Stimulated activated CD8-positive, alpha-beta memory T cell treated with anti-CD3 and anti-CD28 coated beads, Interleukin-12 subunit alpha, Interleukin-12 subunit beta, amount 100 ng/mL, for 24 hours (primary cell): Measurements from ENCODE around the gene PDE4D.

Source experiments
- DNase-seq: peaks from one replicate; pipeline ENCODE4 v3.0.0-alpha.2; 2020; ENCODE audit errors: extremely low read depth

Gene PDE4D

DNA sequence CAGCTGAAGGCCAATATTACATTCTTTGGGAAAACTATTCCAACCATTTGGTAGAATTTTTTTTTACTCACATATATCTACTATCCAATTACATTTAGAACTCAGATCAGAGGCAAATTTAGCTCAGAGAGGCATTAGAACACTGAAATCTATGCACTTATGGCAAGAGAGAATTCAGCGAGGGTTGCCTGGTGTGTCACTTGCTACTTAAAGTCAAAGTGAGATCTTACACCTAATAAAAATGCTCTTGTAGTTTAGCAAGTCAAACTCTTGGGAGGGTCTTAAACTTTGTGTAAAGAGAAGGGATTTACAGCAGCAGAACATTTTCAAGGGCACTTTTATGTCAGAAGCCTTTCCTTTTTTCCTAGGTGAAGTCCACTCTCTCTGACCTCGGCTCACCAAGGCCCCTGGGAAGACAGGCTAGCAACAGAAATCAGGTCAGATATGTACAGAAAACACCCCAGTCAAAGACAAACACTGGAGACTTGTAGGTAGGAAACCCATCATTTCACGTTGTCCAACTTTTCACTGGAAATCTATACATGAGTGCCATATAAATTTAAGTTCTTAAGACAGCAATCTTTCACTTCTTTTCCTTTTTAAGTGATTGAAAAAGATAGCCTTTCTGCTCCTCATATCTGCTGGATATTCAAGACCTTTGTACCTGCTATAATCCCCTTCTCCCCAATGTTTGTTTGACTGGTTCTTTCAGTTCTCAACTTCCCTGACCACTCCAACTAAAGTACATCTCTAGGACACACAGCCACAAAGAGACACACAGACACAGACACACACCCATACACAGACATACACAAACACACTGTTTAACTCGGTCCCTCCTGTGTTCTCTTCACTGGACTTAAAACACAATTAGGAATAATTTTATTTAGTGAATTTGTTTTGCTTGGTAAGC, 635.8 kb downstream of the PDE4D start:
- no peak for DNase-seq

DNA sequence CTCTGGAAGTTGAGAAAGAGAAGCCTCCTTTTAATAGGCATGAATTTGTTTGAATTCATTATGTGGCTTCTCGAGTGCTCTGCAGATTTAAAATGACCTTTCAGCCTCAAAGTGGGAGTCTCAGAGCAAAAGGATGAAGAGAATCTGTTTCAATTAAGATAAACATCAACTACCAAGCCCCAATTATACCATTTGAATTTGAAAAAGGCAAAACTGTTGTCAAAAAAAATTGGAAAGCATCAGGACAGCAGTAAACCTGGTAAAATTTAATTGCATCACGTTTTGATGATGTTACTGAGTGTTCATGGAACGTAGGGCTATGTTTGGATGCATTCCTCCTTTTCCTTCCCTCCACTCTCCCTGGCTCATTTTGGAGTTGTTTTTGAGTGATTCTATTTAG, 637.2 kb downstream of the PDE4D start:
- DNase-seq = no peak

DNA sequence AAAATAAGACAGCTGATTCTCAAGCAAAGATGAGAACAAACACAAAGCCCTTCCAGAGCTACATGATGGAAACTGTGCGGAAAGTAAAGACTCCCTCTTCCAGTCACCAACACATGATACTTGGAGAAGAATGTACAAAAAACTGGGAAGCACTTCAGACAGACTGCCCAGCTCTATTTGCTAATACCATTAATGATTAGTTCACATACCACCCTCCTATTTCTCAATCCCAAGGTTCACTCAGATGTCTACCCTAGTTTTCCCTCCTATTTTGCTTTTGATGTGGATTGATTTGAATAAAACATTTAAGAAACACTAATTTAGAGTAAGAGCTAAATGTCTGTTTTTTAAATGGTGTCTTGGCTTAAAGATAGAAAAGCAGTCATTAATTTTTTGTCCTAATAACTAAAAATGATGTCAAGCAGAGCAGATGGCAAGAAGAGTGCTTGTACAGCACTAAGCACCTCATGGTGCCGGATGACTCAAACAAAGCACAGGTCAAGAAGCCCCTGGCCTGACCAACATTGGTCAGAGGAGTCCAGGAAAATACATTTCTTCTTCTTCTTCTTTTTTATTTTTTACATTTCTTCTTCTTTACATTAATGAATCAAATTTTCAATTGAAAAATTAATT, 639.4 kb downstream of the PDE4D start:
- no peak for DNase-seq

DNA sequence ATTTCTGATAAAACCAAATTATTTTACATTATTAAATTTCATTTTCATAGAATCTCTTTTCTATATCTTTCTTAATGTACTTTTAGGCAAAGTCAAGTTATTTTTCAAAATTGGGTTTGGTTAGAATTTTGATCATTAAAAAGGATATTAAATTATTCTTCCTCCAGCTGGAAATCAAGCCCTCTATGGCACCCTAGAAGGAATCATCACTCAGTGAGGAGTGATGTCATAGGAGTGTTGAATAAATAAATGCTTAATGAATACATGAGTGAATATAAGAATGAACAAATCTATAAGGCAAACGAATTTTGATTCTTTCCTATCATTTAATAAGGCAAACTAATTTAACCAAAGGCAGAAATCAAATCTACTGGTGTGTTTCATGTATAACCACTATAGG, 639.9 kb downstream of the PDE4D start:
- no peak for DNase-seq

DNA sequence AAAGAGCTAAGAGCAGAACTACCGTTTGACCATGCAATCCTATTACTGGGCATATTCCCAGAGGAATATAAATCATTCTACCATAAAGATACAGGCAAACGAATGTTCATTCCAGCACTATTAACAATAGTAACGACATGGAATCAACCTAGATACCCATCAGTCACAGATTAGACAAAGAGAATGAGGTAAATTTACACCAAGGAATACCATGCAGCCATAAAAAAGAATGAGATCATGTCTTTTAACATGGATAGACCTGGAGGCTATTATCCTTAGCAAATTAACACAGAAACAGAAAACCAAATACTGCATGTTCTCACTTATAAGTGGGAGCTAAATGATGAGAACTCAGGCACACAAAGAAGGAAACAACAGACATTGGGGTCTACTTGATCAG, 641.9 kb downstream of the PDE4D start:
- DNase-seq = no peak

DNA sequence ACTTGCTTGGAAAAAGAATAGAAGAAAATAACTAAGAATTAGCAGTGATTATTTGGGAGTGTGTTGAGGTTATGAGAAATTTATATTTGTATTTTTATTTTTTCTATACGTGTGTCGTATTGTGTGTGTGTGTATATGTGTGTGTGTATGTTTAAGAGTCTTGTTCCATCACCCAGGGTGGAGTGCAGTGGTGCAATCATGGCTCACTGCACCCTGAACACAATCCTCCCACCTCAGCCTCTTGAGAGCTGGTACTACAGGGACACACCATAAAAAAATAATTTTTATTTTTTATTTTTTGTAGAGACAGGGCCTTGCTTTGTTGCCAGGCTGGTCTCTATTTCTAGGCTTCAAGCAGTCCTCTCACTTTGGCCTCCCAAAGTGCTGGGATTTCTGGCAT, 643.8 kb downstream of the PDE4D start:
- no peak for DNase-seq

DNA sequence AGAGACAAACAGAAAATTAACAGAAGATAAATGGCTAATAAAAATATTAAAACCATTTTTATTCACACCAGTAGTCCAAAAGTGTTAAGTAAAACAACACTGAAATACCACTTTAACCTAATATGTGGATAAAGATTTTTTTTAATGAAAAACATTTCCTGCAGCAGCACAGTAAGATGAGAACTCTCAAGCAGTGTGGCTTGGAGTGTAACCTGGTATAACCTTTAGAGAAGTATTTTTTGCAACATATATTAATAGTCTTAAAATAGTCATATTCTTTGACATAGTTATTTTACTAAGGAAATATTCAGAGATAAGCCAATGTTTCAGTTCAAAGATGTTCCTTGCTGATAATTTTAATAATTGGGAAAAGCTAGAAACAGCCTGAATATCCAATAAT, 644.4 kb downstream of the PDE4D start:
- no peak for DNase-seq

DNA sequence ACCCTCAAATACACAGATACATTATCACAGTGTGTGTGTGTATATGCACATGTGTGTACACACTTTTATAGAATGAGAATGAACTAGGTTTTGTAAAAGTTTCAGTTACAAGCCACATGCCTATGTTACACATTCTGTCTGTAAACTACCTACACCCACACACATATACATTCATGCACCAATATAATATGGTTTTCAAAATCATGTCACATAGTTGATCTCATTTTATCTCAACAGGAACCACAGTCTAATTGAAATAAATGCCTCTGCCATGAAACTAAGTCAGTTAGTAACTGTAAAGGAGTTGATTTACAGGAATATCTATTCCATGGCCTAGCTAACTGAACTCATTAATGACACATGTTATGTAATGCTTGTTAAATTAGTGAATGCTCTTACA, 646.6 kb downstream of the PDE4D start:
- DNase-seq = no peak

DNA sequence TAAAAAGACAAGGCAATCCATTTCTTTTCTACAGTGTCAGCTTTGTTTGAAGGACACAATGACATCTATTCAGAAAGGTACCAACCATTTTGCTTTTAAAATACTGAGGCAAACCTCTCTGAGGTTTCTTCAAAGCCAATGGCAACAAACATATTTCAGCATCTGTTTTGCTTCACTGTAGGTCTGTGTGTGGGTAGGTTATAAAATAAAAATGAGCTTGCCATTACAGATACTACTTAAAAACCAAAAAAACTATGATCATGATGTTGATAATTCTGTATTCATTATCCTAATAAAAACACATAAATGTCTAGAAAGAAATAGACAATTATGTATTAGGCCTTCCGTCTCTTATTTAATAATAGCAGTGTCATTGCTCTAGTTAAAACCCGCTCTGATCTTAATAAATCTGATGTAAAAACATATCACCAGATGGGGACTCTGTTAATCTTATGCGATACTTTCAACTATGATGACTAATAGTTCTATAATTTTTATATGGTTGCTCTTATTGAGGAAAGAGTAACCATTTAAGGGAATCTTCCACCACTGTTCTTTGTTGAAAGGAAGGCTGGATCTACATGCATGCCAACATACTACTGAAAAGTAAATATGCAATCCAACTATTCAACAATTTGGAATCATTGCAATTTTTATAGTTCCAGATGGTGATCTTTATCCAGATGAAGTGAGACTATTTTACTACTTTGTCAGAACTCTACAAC, 647.2 kb downstream of the PDE4D start:
- DNase-seq = no peak

DNA sequence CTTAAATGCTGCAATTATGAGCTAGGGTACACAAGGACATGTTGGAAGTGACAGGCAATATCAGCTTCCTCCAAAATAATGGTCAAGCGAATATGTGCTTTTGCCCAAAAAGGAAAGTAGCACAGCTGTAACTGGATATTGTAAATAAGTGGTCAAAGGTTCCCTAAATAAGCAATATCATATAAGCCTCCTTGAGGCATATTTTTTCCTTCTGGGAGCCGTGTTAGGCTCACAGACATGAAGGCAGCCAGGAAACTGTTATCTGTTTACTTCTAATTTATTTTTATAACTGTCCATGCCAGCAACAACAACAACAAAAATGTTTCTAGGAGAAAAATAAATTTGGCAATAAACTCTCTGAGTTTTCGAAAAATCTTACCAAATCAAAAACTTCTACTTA, 648.3 kb downstream of the PDE4D start:
- no peak for DNase-seq

DNA sequence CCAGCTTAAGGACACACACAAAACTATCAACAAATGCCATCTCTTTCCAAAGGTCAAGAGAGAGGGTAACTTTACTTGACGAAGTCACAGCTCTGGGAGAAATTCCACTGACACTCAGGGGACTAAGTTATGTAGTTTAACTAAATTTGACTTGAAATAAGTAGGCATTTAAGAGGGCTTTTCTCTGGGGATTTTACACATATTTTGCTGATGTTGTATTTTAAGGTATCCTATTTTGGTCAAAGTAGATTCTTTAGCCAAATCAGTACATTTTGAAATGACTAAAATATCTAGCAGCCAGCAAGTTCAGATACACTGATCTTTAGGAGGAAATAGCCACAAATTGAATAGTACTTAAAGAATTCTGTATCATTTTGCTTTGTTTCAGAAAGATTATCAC, 652.0 kb downstream of the PDE4D start:
- DNase-seq = no peak

DNA sequence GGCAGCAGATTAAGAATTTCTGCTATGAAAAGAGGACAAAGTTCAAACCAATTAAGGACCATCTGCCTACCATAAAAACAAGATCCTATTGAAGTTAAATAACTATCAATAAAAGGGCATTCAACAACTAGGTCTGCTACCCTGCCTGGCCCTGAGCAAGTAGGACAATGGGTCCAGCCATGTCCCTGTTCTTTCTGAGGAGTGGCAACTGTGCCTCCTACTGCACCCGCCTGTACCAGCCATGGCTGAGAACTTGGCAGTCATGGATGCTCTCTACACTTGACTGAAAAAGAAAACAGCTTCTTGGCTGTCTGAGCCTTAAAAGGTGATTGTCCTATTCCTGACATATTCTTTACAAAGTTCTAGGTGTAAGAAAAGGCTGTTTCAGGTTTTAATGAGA, 652.4 kb downstream of the PDE4D start:
- no peak for DNase-seq

DNA sequence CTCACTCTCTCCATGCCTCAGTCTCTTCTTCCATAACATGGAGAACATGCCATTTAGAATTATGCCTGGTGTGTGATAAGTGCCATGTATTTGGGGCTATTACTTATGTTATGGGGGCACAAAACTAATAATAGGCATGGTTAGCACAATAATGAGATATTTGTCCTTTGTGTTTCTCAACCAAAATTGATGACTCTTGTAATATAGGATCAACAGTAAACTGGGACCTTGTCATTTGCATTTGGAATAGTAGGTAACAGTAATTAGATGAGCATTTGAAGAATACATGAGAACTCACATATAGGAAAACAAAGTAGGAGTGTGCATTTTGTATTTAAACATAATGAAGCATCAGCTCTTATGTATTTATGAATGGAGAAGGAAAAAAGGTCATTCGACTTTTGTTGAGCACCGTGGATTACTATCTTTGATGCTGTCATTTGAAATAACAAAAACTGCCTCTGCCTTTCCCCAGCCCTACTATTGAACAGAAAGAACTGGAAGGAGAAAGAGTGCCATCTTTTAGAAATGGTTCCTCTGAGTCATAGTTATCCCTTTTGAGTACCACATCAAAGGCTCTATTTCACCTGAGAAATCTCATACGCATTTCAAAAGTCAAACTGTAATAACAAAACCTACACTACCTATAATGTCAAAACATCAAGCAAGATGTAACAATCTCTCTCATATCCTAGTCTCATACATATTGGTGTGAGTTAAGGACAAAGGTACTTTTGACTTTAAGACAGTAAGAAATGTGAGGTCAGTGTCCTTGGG, 655.2 kb downstream of the PDE4D start:
- DNase-seq = no peak

DNA sequence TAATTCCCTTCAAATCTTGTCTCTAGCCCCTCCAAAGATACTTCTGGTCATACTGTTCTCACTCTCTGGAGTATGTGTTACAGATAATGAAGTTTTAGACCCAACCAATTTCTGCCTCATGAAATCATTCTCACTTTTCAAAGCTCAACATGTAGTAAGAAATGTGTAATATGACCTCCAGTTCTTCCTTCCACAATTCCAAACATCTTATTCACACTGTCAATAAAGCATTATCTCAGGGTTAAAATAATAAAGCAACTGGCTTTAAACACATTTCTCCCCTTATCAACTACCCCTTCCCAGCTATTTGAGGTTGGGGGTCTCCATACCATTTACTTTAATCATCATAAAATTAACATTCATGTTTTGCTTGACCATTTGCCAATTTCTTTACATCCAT, 656.5 kb downstream of the PDE4D start:
- DNase-seq = no peak

DNA sequence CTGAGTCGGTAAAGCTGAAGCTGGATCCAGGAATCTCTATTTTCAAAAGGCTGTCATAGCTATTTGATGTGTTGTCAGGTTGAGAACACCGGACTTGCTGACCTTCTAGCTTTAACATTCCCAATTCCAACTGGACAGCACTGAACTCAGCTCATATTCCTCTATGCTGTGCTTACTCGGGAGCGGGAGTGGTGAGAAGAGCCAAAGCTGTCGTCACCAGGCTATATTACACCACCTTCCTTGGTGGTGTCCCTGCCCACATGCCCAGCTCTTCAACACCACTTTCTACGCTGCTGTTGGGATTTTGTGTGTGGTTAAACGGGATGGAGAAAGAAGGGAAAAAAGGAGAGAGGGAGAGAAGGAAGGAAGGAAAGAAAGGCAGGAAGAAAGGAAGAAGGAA, 657.1 kb downstream of the PDE4D start:
- no peak for DNase-seq

DNA sequence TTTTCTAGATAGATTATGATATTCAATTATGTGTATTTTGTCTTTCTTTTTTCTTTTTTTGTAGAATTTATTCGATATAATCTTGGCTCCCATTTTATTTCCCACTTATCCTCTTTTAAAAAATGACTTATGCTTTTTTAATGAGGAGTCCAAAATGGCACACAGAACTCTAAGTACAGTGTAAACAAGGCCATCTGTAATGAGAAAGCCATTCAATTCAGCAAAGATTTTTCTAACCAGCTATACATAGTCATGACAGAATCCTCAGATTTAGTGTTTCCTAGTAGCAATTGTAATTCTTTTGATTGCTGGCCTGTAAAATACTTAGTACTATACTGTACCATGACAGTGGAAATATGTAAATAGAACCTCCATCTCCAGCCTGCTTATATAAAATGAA, 659.3 kb downstream of the PDE4D start:
- DNase-seq = no peak

DNA sequence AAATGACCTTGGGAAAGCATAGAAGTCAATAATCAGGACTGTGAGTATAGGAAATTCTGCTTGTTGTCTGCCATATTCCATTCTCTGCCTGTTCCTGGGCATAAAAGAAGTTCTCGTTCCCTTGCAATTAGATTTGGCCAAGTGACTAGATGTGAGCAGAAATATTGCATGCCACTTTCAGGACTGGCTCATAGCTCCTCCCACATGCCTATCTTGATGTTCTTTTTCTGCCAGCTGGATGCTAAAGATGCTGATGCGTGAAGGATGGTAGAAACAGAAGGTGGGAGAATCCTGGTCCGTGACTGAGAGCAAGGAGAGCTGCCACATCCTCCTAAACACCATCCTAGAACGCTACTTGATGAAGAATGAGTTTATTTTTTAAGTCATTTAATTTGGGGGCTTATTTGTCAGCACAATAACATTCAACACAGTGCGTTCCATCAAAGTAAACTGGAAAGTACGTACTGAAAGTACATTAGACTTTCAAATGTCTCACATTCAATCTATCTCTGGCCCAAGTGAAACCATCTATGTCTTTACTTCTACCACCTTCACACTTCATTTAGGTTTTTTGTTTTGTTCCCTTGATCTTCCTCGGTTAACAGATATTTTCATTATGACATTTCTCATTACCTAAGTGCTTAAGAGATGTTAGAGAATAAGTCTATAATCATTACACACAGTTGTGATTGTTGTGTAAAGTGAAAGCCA, 662.1 kb downstream of the PDE4D start:
- no peak for DNase-seq

DNA sequence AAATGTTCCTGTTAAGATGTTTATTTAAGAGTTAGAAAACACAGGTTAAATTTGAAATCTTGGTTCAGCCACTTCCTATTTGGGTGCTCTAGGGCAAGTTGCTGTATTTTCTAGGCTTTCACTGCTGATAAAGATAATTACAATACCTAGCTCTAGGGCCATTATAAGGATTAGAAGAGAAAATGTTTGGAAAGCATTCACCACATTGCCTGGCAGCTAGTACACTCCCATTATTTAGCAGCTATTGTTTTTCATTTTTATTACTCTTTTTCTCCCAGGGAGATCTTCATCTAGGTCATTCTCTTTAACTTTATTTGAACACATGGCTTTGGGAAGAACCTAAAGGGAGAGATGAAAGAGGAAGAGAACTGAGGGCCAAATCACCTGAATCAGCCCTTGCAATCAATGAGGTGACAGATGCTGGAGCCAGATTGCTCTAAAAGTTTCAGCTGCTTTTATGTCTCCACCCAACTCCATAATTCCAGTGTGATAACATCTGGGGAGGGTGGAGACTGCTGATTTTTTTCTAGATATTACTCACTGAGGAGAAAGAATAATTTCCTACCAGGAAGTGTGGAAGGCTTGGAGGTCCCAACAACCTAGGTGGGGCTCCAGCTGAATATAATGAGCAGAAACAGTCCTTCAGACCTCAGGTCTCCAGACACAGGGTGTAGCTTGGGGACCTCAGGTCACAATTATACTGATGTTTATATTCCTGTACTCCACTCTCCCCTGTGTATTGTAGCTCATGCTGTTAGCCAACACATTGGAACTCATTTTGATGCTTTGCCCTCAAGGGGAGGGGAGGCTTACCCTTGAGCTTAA, 670.6 kb downstream of the PDE4D start:
- DNase-seq = no peak

DNA sequence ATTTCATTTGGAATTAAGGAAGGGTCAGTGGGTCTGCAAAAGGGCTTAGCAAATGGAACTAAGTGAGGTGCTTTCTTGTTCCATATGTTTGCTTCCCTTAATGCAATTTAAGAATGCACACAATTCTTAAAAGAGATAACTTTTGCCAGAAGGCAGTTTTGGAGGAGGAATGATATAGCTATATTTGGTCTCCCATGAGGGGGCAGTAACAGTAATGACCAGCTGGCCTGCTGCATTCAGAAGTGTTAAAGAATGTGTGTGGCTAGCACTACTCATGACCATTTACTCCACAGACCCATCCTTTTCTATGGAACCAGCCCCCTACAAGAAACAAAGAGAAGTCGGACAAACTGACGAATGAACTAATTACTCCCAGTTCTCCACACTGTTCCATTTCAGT, 671.8 kb downstream of the PDE4D start:
- DNase-seq = no peak

DNA sequence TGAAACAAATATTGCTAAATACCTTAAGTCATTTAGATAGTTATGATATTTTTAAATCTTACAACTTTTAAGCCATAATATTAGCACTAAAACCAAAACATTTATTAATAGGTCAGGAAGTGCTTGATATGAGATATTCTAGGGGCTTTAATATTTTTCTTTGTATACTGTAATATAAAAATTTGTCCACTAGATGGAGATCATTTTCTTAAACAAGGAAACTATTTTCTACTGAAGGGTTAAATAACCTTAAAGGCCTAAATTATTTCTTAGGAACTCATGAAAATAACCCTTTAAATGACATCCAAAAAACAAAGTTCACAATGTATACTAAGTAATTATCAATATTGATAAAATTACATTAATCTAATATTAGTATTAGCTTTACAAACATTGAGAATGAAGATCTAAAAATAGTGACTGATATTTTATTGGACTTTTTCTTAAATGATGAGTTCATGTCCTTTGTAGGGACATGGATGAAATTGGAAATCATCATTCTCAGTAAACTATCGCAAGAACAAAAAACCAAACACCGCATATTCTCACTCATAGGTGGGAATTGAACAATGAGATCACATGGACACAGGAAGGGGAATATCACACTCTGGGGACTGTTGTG, 675.0 kb downstream of the PDE4D start:
- no peak for DNase-seq
